ENCODE measurements around the gene SPRR2G.
A peak's percentile ranks its signal among the peaks of the same experiment; 100 is the strongest.

- TF ChIP-seq CTCF (IDR thresholded peaks at IDR 0.05; ENCODE audit: insufficient read depth, low read length, poor library complexity, severe bottlenecking) = peak; percentile 18
- TF ChIP-seq EZH2phosphoT487 (conservative IDR thresholded peaks at IDR 0.05; ENCODE audit: low read length) = no peak
Observed at GRCh38 chr1:153192697-153193096, 42.0 kb upstream of the SPRR2G start.

Data from SU-DHL-6 (cell line).